Testis (tissue), 3 donors: Measurements from ENCODE around the gene CCDC117. TPM values are rescaled to one million over a fixed set of nuclear protein-coding genes. Genes with fewer than 3 reads are reported as not detected.
A peak's percentile ranks its signal among the peaks of the same experiment; 100 is the strongest.

Experiments
- DNase-seq: peaks from one replicate; pipeline ENCODE4 v3.0.0-alpha.2; 2019
- H3K27ac ChIP-seq, 2 donors: fragments of 200-600 bp; sonication (generic); one replicate each; pipeline ENCODE4 v1.5.1; 2019
- H3K27me3 ChIP-seq: fragments of 200-600 bp; sonication (generic); one replicate; pipeline ENCODE4 v1.5.1; 2019
- H3K36me3 ChIP-seq: fragments of 200-600 bp; sonication (generic); one replicate; pipeline ENCODE4 v1.5.1; 2017; ENCODE audit warnings: low read depth; ENCODE audit errors: missing control alignments
- H3K4me1 ChIP-seq: fragments of 200-600 bp; sonication (generic); one replicate; pipeline ENCODE4 v1.5.1; 2019
- H3K4me3 ChIP-seq, 2 donors: fragments of 200-600 bp; sonication (generic); one replicate each; pipeline ENCODE4 v1.5.1; 2017 to 2019
- H3K9me3 ChIP-seq: fragments of 200-600 bp; sonication (generic); one replicate; pipeline ENCODE4 v1.5.1; 2017
- POLR2A ChIP-seq: fragments of 450-650 bp; IDR thresholded peaks from one replicate; pipeline ENCODE4 v1.6.1; 2017; ENCODE audit warnings: antibody characterized with exemption, mild to moderate bottlenecking, moderate library complexity
- WGBS, 2 donors: methylation state at CpG; one replicate each; pipeline ENCODE4 v1.1.5; 2018; 5-methylcytosine and 5-hydroxymethylcytosine counted together
- intact Hi-C: fragments of 100-400 bp; cut with DNase I; formaldehyde crosslinking; loops from one replicate; pipeline ENCODE4 v1.15.1; 2023; ENCODE audit warnings: low total_unique reads
- polyA plus RNA-seq: library from polyadenylated mRNA; stranded (reverse); fragments of 350-450 nt; fragmentation: Illumina TruSeq; extraction: RNeasy Lipid Tissue Mini Kit (QIAGEN cat#74804); gene quantifications from one replicate; pipeline ENCODE4 v1.2.3, GENCODE V29; 2014; ENCODE audit warnings: low read depth, low replicate concordance; ENCODE audit not compliant: insufficient read depth
- total RNA-seq, 2 donors: library from RNA; depleted of rRNA; stranded (reverse); fragments of >200 nt; gene quantifications; one replicate each; pipeline ENCODE4 v1.2.3, GENCODE V29; 2016
- TF ChIP-seq, protein P1 (sequence below), 3 experiments: fragments of 450-650 bp in 2 of 3; fragments of 200-600 bp in 1 of 3; sonication (generic) in 1 of 3; IDR thresholded peaks; one replicate each; pipeline ENCODE4 v1.5.1; 2016 to 2019; ENCODE audit warnings: antibody characterized with exemption in 3 of 3, mild to moderate bottlenecking in 2 of 3, moderate library complexity in 1 of 3

CCDC117 gene
- total and polyA plus RNA-seq, 3 donors from 2014 or later = 68.6 to 83.0 (median 76.1) TPM

DNA sequence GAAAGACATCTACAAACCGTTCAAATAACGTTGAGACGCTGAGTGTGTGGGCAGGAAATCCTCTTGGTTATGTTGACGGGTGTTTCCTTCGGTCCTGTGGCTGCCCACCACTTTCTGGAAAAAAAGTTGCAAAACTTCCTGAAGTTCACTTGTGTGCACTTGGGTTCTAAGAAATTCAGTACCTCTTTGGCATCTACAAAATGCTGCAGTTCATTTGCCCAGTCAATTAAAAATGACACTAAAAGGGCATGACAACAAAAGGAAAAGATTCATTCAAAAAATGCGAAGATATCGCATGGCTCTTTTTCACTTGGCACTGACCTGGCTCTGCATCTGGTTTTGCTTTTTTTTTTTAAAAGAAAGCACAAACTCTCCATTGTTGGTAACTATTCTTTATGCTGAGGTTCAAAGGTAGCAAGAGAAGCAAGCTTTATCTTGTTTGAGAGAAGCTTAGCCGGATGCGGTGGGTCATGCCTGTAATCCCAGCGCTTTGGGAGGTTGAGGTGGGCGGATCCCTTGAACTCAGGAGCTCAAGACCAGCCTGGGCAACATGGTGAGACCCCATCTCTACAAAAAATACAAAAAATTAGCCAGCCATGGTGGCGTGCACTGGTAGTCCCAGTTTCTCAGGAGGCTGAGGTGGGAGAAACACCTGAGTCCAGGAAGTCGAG lies 38.5 kb downstream of the CCDC117 start:
- no peak for DNase-seq
- no peak overlapping the region for H3K4me3 ChIP-seq
- no peaks in the 10 kb centered on the region for H3K36me3 ChIP-seq
- intact Hi-C loops = no loop called here
- H3K9me3 ChIP-seq = no peaks in the 10 kb centered on the region
- TF ChIP-seq, protein P1, sequence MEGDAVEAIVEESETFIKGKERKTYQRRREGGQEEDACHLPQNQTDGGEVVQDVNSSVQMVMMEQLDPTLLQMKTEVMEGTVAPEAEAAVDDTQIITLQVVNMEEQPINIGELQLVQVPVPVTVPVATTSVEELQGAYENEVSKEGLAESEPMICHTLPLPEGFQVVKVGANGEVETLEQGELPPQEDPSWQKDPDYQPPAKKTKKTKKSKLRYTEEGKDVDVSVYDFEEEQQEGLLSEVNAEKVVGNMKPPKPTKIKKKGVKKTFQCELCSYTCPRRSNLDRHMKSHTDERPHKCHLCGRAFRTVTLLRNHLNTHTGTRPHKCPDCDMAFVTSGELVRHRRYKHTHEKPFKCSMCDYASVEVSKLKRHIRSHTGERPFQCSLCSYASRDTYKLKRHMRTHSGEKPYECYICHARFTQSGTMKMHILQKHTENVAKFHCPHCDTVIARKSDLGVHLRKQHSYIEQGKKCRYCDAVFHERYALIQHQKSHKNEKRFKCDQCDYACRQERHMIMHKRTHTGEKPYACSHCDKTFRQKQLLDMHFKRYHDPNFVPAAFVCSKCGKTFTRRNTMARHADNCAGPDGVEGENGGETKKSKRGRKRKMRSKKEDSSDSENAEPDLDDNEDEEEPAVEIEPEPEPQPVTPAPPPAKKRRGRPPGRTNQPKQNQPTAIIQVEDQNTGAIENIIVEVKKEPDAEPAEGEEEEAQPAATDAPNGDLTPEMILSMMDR (IDR thresholded peaks at IDR 0.05) = no peak
- TF ChIP-seq POLR2A = no peak
- H3K4me1 ChIP-seq = peaks cover 24% of the 10 kb centered on the region
- no peaks in the 10 kb centered on the region for H3K27me3 ChIP-seq
- WGBS, 2 donors = 80 to 86% methylated on average over 13 of the region's 13 CpGs
- H3K27ac ChIP-seq = peak overlapping the region in 1 of 2 donors; percentile 60

GRCh38 chr22:28812516-28812915 lies 40.0 kb downstream of the CCDC117 start:
- TF ChIP-seq POLR2A = no peak
- TF ChIP-seq, protein P1 (IDR thresholded peaks at IDR 0.05) = no peak
- no peak for DNase-seq
- Histone ChIP-seq H3K4me3 (no peak overlapping the region), H3K9me3 (no peaks in the 10 kb centered on the region), H3K36me3 (no peaks in the 10 kb centered on the region), H3K4me1 (peaks cover 24% of the 10 kb centered on the region), H3K27me3 (no peaks in the 10 kb centered on the region), H3K27ac (peak overlapping the region; percentile 7 to 63)
- intact Hi-C loops = no loop called here
- 42 to 52% methylated on average over 5 of the region's 5 CpGs for WGBS, 2 donors

GRCh38 chr22:28813772-28814518 lies 41.5 kb downstream of the CCDC117 start:
- no peaks in the 10 kb centered on the region for H3K9me3 ChIP-seq
- no peaks in the 10 kb centered on the region for H3K27me3 ChIP-seq
- intact Hi-C loops = no loop called here
- no peak for TF ChIP-seq POLR2A
- TF ChIP-seq, protein P1 (IDR thresholded peaks at IDR 0.05) = no peak
- peak; percentile 36 for DNase-seq
- H3K27ac ChIP-seq = peak overlapping the region in 1 of 2 donors; percentile 63
- H3K4me1 ChIP-seq = peaks cover 32% of the 10 kb centered on the region
- H3K4me3 ChIP-seq = no peak overlapping the region
- WGBS, 2 donors = 59 to 61% methylated on average over 2 of the region's 2 CpGs
- no peaks in the 10 kb centered on the region for H3K36me3 ChIP-seq

DNA sequence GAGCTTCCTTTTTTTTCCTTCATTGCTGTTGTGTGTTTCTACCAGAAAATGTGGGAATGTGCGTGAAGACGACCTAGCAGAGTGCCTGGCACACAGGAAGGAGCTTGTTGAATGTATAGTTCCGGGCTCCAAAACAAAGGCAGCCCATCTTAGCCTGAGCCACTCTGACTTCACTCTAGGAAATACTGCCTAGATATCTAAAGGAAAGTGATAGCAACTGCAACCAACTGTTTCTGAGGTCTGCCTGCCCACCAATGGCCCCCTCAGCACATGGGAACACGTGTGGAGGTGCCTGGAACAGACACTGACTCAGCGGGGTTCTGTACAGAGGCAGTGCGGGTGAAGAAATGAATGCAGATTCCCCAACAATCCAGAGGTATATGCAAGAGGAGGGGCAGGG lies 42.6 kb downstream of the CCDC117 start:
- TF ChIP-seq POLR2A = no peak
- TF ChIP-seq, protein P1 (IDR thresholded peaks at IDR 0.05) = no peak
- no peak for DNase-seq
- no peaks in the 10 kb centered on the region for H3K9me3 ChIP-seq
- H3K4me3 ChIP-seq = no peak overlapping the region
- no peaks in the 10 kb centered on the region for H3K27me3 ChIP-seq
- no peaks in the 10 kb centered on the region for H3K36me3 ChIP-seq
- WGBS, 2 donors = 77 to 81% methylated on average over 6 of the region's 6 CpGs
- intact Hi-C loops = no loop called here
- H3K4me1 ChIP-seq = peaks cover 32% of the 10 kb centered on the region
- no peak overlapping the region for H3K27ac ChIP-seq
